H9 (cell line): ENCODE measurements around the gene CRAMP1. TPM values are rescaled to one million over a fixed set of nuclear protein-coding genes. Genes with fewer than 3 reads are reported as not detected.

ENCODE experiments used
- DNase-seq: peaks from one replicate; pipeline ENCODE4 v3.0.0-alpha.2; 2017
- H2AFZ ChIP-seq: one replicate; pipeline ENCODE4 v1.6.1; 2013; ENCODE audit warnings: mild to moderate bottlenecking, low read length, control low read depth, moderate library complexity
- H2AK5ac ChIP-seq: 2 replicates; pipeline ENCODE4 v1.6.1; 2013; ENCODE audit warnings: low read length, control low read depth, mixed read lengths; ENCODE audit not compliant: insufficient read length
- H2BK120ac ChIP-seq: one replicate; pipeline ENCODE4 v1.6.1; 2013; ENCODE audit warnings: low read depth, mild to moderate bottlenecking, low read length, control low read depth, inconsistent platforms; ENCODE audit not compliant: poor library complexity, severe bottlenecking
- H2BK12ac ChIP-seq: 2 replicates; pipeline ENCODE4 v1.6.1; 2013; ENCODE audit warnings: low read length, control low read depth, mixed read lengths, low read depth; ENCODE audit not compliant: insufficient read length
- H2BK15ac ChIP-seq: 2 replicates; pipeline ENCODE4 v1.6.1; 2013; ENCODE audit warnings: low read depth, low read length, control low read depth
- H2BK20ac ChIP-seq: one replicate; pipeline ENCODE4 v1.6.1; 2013; ENCODE audit warnings: low read depth, mild to moderate bottlenecking, low read length, control low read depth, inconsistent platforms; ENCODE audit not compliant: poor library complexity, severe bottlenecking
- H2BK5ac ChIP-seq: 2 replicates; pipeline ENCODE4 v1.6.1; 2013; ENCODE audit warnings: low read length, control low read depth, mixed read lengths; ENCODE audit not compliant: insufficient read length
- H3K14ac ChIP-seq: 2 replicates; pipeline ENCODE4 v1.6.1; 2013; ENCODE audit warnings: low read length, control low read depth; ENCODE audit not compliant: insufficient read depth
- H3K18ac ChIP-seq: 2 replicates; pipeline ENCODE4 v1.6.1; 2013; ENCODE audit warnings: low read depth, mild to moderate bottlenecking, mixed read lengths, low read length, control low read depth; ENCODE audit not compliant: insufficient read length
- H3K23ac ChIP-seq: 2 replicates; pipeline ENCODE4 v1.6.1; 2013; ENCODE audit warnings: low read length, control low read depth, mixed read lengths, low read depth; ENCODE audit not compliant: insufficient read length
- H3K23me2 ChIP-seq: 2 replicates; pipeline ENCODE4 v1.6.1; 2013; ENCODE audit warnings: low read depth, mild to moderate bottlenecking, mixed read lengths, low read length, control low read depth; ENCODE audit not compliant: insufficient read length, poor library complexity, severe bottlenecking
- H3K27ac ChIP-seq: 2 replicates; pipeline ENCODE4 v1.5.1; 2013; ENCODE audit warnings: low read length, control low read depth, mixed read lengths, low read depth; ENCODE audit not compliant: insufficient read length
- H3K27me3 ChIP-seq: 2 replicates; pipeline ENCODE4 v1.6.1; 2013; ENCODE audit warnings: low read length, control low read depth, inconsistent platforms; ENCODE audit not compliant: insufficient read depth
- H3K4ac ChIP-seq: 2 replicates; pipeline ENCODE4 v1.6.1; 2013; ENCODE audit warnings: low read depth, mild to moderate bottlenecking, control low read depth, inconsistent platforms, low read length, moderate library complexity
- H3K4me1 ChIP-seq: 2 replicates; pipeline ENCODE4 v1.6.1; 2013; ENCODE audit warnings: low read length, control low read depth, inconsistent platforms; ENCODE audit not compliant: insufficient read depth
- H3K4me2 ChIP-seq: 2 replicates; pipeline ENCODE4 v1.6.1; 2013; ENCODE audit warnings: low read length, control low read depth, mixed read lengths; ENCODE audit not compliant: insufficient read length, insufficient read depth
- H3K56ac ChIP-seq: 2 replicates; pipeline ENCODE4 v1.6.1; 2013; ENCODE audit warnings: low read depth, mild to moderate bottlenecking, mixed read lengths, low read length, control low read depth; ENCODE audit not compliant: insufficient read length
- H3K79me1 ChIP-seq: 2 replicates; pipeline ENCODE4 v1.6.1; 2013; ENCODE audit warnings: low read depth, mild to moderate bottlenecking, moderate library complexity, low read length, control low read depth, inconsistent platforms; ENCODE audit not compliant: insufficient read depth, poor library complexity, severe bottlenecking
- H3K79me2 ChIP-seq: 2 replicates; pipeline ENCODE4 v1.6.1; 2013; ENCODE audit warnings: low read length, control low read depth, inconsistent platforms; ENCODE audit not compliant: insufficient read depth
- H3K9ac ChIP-seq: 2 replicates; pipeline ENCODE4 v1.6.1; 2013; ENCODE audit warnings: low read length, control low read depth, mixed read lengths; ENCODE audit not compliant: insufficient read length; ENCODE audit errors: extremely low read depth
- H3K9me3 ChIP-seq: one replicate; pipeline ENCODE4 v1.6.1; 2013; ENCODE audit warnings: low read depth, low read length, inconsistent platforms; ENCODE audit not compliant: control insufficient read depth
- H3T11ph ChIP-seq: one replicate; pipeline ENCODE4 v1.6.1; 2013; ENCODE audit warnings: mild to moderate bottlenecking, low read length, control low read depth, inconsistent platforms
- H4K20me1 ChIP-seq: one replicate; pipeline ENCODE4 v1.6.1; 2013; ENCODE audit not compliant: control insufficient read depth, insufficient read length, insufficient read depth
- H4K5ac ChIP-seq: 2 replicates; pipeline ENCODE4 v1.6.1; 2013; ENCODE audit warnings: low read depth, mild to moderate bottlenecking, mixed read lengths, low read length, control low read depth; ENCODE audit not compliant: insufficient read length
- H4K8ac ChIP-seq: replicated peaks from 2 replicates; pipeline ENCODE4 v1.6.1; 2013; ENCODE audit warnings: low read length, control low read depth, mixed read lengths, low read depth; ENCODE audit not compliant: insufficient read length
- H4K91ac ChIP-seq: 2 replicates; pipeline ENCODE4 v1.6.1; 2013; ENCODE audit warnings: low read depth, mild to moderate bottlenecking, moderate library complexity, mixed read lengths, low read length, control low read depth; ENCODE audit not compliant: insufficient read length
- H3K27ac Mint-ChIP-seq, 3 experiments: 2 replicates in 2 of 3; 3 replicates in 1 of 3; pipeline ENCODE4 v1.8.0; 2020 to 2021; ENCODE audit warnings: mixed read lengths in 3 of 3, mild to moderate bottlenecking in 1 of 3, moderate library complexity in 1 of 3
- H3K27me3 Mint-ChIP-seq: 2 replicates; pipeline ENCODE4 v1.8.0; 2021; ENCODE audit warnings: low read depth, mild to moderate bottlenecking, moderate library complexity, mixed read lengths
- H3K36me3 Mint-ChIP-seq, 3 experiments: 2 replicates in 2 of 3; 3 replicates in 1 of 3; pipeline ENCODE4 v1.8.0; 2020 to 2021; ENCODE audit warnings: low read depth in 3 of 3, mixed read lengths in 3 of 3; ENCODE audit not compliant: insufficient read depth in 1 of 3
- H3K4me1 Mint-ChIP-seq, 2 experiments: 2 replicates each; pipeline ENCODE4 v1.8.0; 2020; ENCODE audit warnings: mixed read lengths in 2 of 2
- H3K4me3 Mint-ChIP-seq, 2 experiments: 2 replicates in 1 of 2; 3 replicates in 1 of 2; pipeline ENCODE4 v1.8.0; 2020 to 2021; ENCODE audit warnings: mild to moderate bottlenecking in 2 of 2, mixed read lengths in 2 of 2, moderate library complexity in 1 of 2
- H3K9me3 Mint-ChIP-seq, 2 experiments: 2 replicates in 1 of 2; 3 replicates in 1 of 2; pipeline ENCODE4 v1.8.0; 2020; ENCODE audit warnings: mild to moderate bottlenecking in 2 of 2, mixed read lengths in 2 of 2, moderate library complexity in 1 of 2
- CTCF ChIP-seq: fragments of 200-600 bp; sonication (generic); conservative IDR thresholded peaks from 3 replicates; pipeline ENCODE4 v1.8.0; 2021; ENCODE audit warnings: antibody characterized with exemption, mild to moderate bottlenecking
- WGBS: extraction: QIAGEN DNeasy Blood & Tissue Kit; methylation state at CpG from one replicate; pipeline ENCODE4 v1.1.7; 2013; ENCODE audit warnings: missing lambda C conversion rate, low lambda C conversion rate, mixed read lengths; ENCODE audit not compliant: insufficient read length; ENCODE audit errors: extremely low coverage; 5-methylcytosine and 5-hydroxymethylcytosine counted together
- total RNA-seq: library from RNA; stranded (reverse); gene quantifications from 2 replicates; pipeline ENCODE4 v1.2.1, GENCODE V29; 2021

Gene CRAMP1
- total RNA-seq, 1 experiment from 2014 or later: 46.2 TPM

- H3K27me3 ChIP-seq: no peaks in the 10 kb centered on the region
- no peak overlapping the region for H2AFZ ChIP-seq
- H3K23me2 ChIP-seq: peaks cover 4% of the 10 kb centered on the region
- H3T11ph ChIP-seq: no peak overlapping the region
- Mint-ChIP-seq H3K27me3 (peaks cover 1% of the 10 kb centered on the region; the same call in 1 of the 2 replicates), H3K9me3 (no peaks in the 10 kb centered on the region), H3K4me1 (no peaks in the 10 kb centered on the region), H3K27ac (no peak overlapping the region), H3K36me3 (peaks cover 20 to 77% (median 64%) of the 10 kb centered on the region in 3 experiments; a peak in 6 of 7 replicates), H3K4me3 (no peak overlapping the region)
- H3K4me2 ChIP-seq: no peak overlapping the region
- no peak overlapping the region for H3K14ac ChIP-seq
- TF ChIP-seq CTCF: no peak
- no peak overlapping the region for H2AK5ac ChIP-seq
- no peak overlapping the region for H3K27ac ChIP-seq
- no peak overlapping the region for H3K4ac ChIP-seq
- H3K9ac ChIP-seq: no peak overlapping the region
- no peak overlapping the region for H3K56ac ChIP-seq
- no peak overlapping the region for H2BK20ac ChIP-seq
- H4K20me1 ChIP-seq: no peaks in the 10 kb centered on the region
- H3K79me1 ChIP-seq: no peaks in the 10 kb centered on the region
- no peak overlapping the region for H4K8ac ChIP-seq
- no peak overlapping the region for H3K23ac ChIP-seq
- H3K18ac ChIP-seq: no peak overlapping the region
- no peak overlapping the region for H2BK12ac ChIP-seq
- no peaks in the 10 kb centered on the region for H3K9me3 ChIP-seq
- H3K79me2 ChIP-seq: no peaks in the 10 kb centered on the region
- H2BK15ac ChIP-seq: no peak overlapping the region
- no peak overlapping the region for H4K91ac ChIP-seq
- no CpG with 5 or more reads among the region's 5 CpGs for WGBS
- H4K5ac ChIP-seq: no peak overlapping the region
- no peak overlapping the region for H2BK5ac ChIP-seq
- DNase-seq: no peak
- no peak overlapping the region for H2BK120ac ChIP-seq
- H3K4me1 ChIP-seq: no peaks in the 10 kb centered on the region
Observed at GRCh38 chr16:1659031-1659430, 46.9 kb downstream of the CRAMP1 start.
